NCI-H345 treated with DMSO at 0.1 percent for 48 hours (cell line): Measurements from ENCODE around the gene ACTN1.

Experiments used
- DNase-seq: peaks from one replicate; lab custom pipeline; 2025; ENCODE audit not compliant: unreplicated experiment; lab: John Stamatoyannopoulos, UW

ACTN1 gene

DNA sequence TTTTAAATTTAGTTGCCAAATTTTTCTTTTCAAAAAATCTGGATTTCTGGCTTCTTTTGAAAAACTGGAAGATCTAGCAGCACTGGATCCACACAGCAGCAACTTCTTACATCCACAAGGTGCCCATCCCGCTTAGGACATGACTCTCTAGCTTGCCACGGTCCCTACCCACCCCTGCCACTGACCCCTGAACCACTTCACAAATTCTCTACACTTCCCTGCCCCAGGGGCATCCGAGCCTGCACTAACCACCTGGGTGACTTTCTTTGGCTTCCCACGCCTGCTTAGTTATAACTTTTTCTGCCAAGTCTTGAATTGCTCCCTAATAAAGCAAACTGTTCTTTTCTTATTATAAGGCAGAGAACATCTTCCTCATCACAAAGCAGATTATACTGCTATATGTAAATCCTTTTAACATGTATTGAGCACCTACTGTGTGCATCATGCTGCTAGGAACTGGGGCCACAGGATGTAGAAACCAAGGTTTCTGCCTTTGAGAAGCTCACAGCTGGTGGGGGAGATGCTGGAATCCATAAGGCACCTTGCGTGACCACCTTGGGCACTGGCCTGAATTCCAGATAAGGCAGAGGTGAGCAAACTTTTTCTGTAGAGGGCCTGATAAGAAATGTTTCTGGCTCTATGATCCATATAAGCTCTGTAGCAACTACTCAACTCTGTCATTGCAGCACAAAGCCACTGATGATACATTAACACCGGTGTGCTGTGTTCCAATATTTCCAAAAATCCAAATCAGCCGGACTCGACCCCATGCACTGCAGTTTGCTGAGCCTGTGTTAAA, 59.8 kb downstream of the ACTN1 start:
- DNase-seq = no peak

DNA sequence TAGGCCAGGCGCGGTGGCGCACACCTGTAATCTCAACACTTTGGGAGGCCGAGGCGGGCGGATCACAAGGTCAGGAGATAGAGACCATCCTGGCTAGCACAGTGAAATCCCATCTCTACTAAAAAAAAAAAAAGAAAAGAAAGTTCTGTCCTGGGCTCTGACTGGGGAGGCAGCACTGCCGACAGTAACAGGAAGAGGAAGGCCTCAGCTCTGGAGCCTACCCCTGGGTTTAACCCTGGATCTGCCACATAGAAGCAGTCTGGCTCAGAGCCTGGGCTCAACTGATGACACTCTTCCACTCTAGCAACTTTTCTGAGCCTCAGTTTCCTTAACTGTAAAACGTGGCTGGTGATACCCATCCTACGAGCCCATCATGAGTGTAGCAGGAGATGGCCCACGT, 60.5 kb downstream of the ACTN1 start:
- DNase-seq = no peak

DNA sequence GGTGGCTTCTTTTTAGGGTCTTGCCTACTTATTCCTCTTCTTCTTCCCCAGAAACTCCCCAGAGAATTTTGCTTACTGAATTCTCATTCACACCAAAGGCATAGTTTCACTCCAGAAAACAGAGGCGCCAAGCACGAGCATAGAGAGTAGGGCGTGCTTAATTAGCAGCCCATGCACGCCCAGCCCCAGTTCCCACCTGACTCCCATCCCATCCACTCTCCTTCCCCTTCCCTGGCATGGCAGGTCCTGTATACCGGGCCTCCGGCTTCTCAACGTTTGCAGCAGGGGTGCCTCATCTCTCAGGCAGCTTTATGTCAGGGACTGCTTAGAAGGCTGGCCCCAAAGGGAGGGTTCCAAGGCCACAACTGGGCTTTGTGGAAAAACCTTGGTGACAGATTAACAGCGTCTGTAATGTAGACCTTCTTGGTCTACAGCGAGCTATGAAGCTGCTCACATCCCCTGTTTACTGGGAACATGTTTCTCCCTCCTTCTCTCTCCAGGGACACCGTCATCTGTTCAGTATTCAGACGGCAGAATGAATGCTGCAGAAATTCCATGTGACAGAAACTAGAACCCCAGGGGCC, 62.7 kb downstream of the ACTN1 start:
- no peak for DNase-seq

DNA sequence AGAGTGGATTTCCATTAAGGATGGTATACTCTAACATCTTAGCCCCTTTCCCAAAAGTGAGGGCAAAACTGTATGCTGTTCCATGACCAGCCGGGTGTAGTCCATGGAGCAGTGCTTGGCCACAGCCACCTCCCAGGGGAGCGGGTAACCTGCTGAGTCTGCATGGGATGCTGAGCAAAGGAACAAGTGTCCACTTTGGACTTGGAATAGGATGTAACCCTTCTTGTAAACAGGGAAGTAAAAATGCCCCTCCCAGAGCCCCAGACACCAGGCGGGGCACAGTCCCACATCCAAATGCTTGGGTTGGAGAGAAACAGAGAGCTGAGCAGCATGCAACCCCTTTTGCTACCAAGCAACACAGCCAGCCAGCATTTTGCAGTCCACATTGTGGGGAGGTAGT, 65.6 kb downstream of the ACTN1 start:
- DNase-seq = no peak

DNA sequence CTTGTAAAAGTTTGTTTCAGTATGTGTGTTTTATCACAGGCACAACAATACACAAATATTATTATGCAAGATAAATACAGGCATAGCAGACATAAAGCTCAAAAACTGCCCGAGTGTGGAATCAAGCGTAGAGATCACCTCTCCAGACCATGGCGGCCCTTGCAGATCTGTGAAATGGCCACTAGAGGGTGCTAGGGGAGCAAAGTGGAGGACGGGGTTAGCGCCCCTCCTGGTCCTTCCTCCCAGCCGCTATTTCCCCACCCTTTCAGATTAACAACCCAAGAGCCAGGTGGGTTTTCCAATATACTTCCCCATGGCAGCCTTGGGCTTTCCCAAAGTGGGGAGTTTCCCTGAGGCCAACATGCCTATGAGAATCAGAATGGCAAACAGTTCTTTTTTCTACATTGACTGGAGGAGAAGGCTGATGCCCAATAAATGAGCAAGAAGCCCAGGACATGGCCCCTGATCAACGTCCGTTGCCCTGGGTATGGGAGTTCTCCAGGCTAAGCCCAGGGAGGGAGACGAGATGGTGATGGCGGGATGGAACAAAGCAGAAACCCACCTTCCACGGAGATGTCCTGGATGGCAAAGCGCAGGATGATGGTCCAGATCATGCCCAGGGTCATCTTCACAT, 67.4 kb downstream of the ACTN1 start:
- peak; percentile 57 for DNase-seq

DNA sequence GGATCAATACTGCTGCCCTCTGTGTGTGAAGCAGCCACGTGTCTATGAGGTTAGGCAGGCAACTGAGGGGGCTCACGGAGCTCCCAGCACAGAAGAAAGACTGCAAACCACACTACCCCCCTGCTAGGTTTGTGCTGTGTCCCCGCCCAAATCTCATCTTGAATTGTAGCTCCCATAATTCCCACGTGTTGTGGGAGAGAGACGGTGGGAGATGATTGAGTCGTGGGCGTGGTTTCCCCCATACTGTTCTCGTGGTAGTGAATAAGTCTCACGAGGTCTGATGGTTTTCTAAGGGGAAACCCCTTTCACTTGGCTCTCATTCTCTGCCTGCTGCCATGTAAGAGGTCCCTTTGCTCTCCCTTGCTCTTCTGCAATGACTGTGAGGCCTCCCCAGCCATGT, 68.6 kb downstream of the ACTN1 start:
- no peak for DNase-seq

DNA sequence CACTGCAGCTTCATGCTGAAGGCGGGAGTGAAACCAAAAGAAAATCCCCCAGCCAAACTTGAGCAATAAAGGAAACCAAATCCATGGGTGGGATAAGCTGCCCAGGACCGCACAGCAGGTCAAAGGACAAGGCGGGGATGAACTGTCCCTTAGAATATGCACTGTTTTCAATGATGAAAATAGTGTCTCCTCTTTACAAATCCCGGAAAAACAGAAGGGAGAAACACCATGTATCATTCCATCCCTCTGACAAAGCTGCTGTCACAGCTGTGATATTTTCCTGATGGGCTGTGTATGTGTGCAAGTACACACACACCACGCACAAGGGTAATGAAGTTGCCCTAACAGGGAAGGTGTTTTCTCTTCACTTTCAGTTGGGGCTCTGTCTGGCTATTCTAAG, 70.3 kb downstream of the ACTN1 start:
- no peak for DNase-seq

DNA sequence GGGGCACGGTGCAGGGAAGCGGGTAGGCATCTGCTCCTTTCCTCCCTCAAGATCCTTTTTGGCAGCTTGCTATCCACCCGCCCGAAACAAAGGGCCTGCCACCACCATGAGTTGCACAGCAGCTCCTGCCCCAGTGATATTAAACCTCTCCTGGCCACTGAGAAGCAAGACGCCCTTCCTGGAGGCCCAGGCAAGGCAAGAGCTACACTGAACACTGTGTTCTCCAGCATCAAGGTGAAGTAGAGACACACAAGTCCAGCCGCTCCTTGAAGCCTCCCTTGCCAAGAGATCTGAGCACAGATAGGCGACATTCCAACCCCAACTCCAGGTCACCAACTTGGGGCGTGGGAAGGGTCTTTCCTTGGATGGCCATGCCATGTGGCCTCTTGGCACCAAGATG, 70.9 kb downstream of the ACTN1 start:
- no peak for DNase-seq

DNA sequence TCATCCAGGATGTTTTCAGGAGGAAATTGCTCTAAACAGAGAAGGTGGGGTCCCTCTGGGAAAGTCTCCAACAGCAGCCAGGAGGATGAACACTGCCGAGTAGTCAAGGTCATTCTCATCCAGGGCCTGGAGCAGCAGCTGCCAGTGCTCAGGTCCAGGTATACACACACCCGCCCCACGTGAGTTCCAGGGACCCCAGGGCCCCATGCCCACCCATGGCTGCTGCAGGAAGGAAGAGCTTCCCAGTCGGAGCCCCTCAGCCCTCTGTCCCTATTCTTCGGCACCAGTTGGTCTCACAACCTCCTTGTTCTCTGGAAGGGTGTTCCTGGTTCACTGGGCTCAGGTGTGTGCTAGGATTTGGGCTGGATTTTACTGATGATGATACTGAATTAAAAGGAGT, 72.7 kb downstream of the ACTN1 start:
- DNase-seq = no peak

DNA sequence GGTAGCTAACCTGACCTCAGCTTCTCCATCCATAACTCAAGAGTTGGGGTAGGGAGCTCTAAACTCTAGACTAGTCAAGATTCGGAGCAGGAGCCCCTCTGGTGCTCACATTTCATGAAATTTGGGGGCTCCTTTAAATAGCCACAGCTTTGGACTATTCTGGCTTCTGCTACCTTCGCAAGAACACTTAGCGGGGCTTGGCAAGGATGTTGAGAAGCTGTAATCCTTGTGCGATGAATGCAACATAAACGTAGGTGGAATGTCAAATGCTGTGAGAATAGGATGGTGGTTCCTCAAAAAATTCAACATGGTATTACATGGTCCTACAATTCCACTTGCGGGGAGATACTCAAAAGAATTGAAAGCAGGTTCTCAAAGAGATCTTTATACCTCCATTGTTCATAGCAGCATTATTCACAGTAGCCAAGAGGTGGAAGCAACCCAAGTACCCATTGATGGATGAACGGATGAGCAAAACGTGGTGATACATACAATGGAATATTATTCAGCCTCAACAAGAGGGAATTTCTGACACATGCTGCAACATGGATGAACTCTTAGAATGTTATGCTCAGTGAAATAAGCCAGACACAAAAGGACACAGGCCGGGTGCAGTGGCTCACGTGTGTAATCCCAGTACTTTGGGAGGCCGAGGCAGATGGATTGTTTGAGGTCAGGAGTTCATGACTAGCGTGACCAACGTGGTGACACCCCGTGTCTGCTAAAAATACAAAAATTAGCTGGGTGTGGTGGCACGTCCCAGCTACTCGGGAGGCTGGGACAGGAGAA, 73.8 kb downstream of the ACTN1 start:
- no peak for DNase-seq

DNA sequence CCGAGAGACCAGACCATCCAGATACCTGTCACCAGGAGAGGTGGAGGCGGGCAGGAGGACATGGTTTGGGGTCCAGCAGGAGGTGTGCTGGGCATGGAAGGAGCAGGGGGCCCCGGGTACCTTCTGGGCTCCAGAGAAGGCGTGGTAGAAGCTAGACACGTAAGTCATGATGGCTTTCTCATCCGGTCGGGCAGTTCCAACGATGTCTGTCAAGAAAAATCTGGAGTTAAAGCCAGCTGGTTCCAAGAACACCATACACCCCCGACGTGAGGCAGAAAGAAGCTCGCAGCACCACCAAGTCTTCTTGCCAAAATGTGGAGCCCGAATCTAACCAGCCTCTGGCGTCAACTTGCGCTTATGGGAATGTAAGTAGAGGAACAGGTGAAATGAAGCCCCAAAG, 76.7 kb downstream of the ACTN1 start:
- no peak for DNase-seq

DNA sequence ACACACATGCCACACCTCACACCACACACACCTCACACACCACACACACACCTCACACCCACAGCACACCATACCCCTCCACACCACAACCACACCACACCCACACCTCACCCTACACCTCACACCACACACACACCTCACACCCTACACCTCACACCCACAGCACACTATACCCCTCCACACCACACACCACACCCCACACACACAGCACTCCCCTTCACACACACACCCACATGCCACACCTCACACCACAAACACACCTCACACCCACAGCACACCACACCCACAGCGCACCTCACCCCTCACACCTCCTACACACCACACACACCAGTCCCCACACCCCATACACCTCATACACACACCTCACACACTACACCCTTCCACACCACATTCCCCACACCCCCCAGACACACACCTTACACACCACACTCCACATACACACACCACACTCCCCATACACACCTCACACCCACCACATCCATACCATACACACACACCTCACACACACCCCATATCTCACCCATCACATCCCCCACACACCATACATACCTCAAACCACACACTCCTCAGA, 80.0 kb downstream of the ACTN1 start:
- DNase-seq = no peak

DNA sequence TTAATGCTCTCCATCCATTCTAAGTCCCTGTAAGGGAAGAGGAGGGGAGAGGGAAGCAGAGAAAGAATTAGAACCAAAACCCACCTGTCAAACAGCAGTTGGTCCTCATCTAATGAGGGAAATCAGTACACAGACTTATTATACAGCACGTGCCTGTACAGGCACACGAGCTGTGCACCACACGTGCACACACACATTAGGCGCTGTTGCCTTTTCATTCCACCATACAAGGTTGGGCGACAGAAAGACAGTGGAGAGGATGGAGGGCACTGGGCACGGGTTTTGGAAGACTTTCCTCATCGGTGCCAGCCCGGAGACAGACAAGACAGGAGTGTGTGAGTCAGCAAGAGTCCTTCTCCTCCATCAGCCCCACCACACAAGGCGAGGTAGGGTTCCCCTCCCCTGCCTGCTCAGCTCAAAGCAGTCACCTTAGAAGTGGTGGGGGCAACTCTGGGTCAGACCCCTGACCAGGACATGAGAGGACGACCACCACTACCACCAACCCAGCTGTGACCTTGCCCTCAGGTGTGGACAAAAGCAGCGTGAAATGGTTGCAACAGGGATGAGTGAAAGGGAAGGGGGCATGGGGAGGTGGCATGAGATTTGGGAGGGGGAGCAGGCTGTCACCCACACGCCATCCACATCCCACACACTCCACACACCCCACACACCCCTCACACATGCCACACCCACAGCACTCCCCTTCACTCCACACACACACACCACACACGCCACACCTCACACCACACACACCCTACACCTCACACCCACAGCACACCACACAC, 80.7 kb downstream of the ACTN1 start:
- DNase-seq = no peak

DNA sequence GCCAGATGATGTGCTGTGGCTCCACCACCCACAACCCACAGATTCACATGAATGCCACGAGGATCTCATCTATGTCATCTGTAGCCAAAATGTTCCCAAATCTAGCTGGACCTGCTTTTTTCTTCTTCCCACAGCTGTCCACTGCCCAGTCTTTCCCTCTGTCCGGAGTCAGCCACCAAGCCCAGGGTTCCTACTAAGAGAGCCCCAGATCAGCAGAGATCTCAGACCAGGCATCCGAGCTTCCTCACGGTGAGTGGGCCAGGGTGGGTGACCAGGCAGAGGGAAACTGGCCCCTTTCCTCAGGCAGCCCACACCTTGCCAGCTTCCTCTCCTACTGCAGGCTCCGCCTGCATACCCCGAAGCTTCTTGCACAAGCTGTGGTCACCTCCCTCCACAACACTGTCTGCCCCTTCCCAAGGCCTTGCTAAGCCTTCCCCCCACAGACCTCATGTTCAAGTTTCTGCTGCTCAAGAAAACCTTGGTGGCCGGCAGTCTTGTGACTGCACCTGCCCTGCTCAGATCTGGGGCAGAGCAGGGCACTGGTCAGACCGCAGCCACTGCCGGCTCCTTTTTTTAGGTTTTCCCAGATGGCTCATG, 81.4 kb downstream of the ACTN1 start:
- no peak for DNase-seq

DNA sequence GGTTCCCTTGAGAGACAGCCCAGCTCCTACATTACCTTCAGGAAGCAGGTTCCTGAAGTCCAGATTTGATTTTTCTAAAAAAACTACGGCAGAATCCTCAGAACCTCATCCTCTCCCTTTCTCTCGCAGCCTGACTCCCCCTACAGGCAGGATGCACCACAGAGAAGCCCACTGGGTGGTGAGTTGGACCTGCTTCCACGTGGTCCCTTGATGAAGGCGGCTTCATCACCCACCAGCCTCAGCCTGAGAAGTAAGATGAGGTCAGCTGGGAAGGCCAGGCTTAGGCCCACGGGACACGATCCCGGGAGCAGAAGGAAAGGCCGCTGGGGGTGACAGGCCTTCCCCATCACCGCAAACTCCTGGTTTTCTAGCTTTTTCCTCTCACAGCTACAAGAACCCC, 83.0 kb downstream of the ACTN1 start:
- no peak for DNase-seq

DNA sequence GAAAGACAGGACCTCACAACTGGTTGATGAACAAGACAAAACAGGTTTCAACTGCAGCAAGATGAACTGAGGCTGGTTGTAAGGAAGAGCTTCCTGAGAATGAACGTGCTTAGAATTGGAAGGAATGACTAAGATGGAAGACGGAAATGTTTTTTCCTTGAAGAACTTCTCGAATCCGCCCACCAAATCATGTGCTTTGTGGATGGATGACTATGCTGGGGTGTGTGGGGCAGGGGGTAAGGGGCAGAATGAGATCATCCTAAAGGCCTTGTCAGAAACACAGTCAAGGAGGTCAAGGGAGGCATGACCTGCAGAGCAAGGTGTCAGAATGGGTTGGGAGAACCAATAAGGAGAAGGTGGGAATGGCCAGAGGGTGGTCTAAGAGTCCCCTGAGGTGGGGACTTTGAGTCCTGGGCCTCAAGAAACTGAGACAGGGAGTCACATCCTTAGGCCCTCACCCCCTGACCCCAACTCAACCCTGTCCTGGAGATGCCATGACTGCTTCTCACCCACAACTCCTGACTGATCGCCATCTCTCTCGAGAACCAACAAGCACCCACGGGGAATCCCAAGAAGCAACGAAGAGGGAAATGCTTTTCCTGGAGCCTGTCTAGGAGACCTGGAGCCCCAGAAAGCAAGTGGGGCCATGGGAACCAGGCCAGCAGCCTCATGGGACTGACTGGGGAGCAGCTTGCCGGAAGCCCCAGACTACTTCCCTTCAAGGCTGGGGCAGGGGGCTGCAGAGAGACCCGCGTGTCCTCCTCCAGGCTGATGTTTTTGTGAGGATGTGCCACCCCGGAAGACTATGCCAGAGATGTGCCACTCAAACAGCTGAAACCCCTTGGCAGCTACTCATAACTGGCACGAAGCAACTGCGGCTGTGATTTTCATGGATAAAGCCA, 84.0 kb downstream of the ACTN1 start:
- DNase-seq = no peak

DNA sequence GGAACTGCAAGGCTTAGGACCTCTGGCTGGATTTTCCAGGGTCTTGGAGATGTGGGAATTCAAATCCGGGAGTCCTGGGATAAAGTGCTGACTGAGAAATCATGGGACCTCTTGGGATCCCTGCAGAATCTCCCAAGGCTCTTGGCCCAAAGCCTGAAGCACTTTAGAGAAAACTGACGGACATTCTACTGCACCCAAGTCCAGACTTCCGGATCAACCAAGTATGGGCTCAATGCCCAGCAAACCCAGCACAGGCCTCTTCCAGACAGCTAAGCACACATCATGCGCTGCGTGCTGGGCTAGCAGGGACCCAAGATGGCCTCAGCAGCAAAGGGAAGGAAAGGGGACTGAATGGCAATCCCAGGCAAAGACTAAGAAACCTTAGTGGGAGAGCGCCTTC, 85.0 kb downstream of the ACTN1 start:
- DNase-seq = no peak

DNA sequence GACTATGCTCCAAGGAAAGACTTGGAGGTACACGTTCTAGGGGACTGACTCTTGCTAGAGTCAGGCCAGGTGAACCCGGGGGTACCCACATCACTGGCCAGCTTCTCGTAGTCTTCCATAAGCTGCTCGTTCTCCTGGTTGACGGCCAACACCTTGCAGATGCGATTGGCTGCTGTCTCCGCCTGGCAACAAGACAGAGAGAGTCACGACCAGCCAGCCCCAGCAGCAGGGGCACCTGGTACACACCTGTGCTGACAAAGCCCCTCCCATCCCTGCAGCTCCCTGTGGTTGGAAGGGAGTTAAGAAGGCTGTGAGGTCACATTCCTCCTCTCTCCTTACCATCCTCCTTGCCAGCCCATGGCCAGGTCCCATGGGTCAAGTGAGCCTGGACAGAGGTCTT, 85.5 kb downstream of the ACTN1 start:
- DNase-seq = no peak

DNA sequence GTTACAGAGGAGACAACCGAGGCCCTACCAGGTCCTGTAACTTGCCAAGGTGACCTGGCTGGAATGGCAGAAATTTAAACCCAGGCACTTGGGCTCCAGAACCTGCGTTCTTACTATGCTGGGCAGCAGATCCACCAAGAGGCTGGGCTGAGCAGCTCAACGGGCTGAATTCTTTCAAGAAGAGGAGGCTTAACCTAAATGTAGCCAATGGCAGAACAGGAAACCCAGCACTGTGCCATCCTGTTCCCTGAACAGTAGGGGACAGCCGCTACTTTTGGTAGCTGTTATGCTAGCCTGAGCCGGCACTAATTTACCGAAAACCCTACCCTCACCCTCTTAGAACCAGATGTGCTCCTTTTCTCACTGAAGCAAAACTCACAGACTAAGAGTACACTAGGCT, 86.1 kb downstream of the ACTN1 start:
- DNase-seq = no peak
